ENCODE data around the gene PIK3R3. TPM values are rescaled to one million over a fixed set of nuclear protein-coding genes. Genes with fewer than 3 reads are reported as not detected.
"Not testable (repeated sequence)": the region's sequence is repeated elsewhere in the genome, so short reads cannot be mapped to it uniquely, and the experiment has no call there.

PIK3R3 gene
- total RNA-seq, 4 donors from 2014 or later = 21.9 to 123 (median 39.2) TPM

- no peak for DNase-seq (ENCODE audit: low spot score)
- TF ChIP-seq CTCF (IDR thresholded peaks at IDR 0.05) = no peak
- ATAC-seq (ENCODE audit: low FRiP score) = no peak
Observed at GRCh38 chr1:46094471-46095005, 37.9 kb downstream of the PIK3R3 start.

GRCh38 chr1:46093832-46094231 lies 38.6 kb downstream of the PIK3R3 start:
- not testable (repeated sequence) for ATAC-seq (ENCODE audit: low FRiP score); DNase-seq (ENCODE audit: low spot score)

- DNase-seq (ENCODE audit: low spot score) (no peak), ATAC-seq (ENCODE audit: low FRiP score) (no peak)
- no peak for TF ChIP-seq CTCF (IDR thresholded peaks at IDR 0.05)
Observed at GRCh38 chr1:46087891-46088290, 44.5 kb downstream of the PIK3R3 start.

- ATAC-seq (ENCODE audit: low FRiP score) (no peak), DNase-seq (ENCODE audit: low spot score) (no peak)
- no peak for TF ChIP-seq CTCF (IDR thresholded peaks at IDR 0.05)
Observed at GRCh38 chr1:46086576-46086975, 45.9 kb downstream of the PIK3R3 start.

- TF ChIP-seq CTCF (IDR thresholded peaks at IDR 0.05) = no peak
- DNase-seq (ENCODE audit: low spot score) (no peak), ATAC-seq (ENCODE audit: low FRiP score) (no peak)
Observed at GRCh38 chr1:46084553-46085451, 47.6 kb downstream of the PIK3R3 start.

GRCh38 chr1:46083579-46083978 lies 48.9 kb downstream of the PIK3R3 start:
- DNase-seq (ENCODE audit: low spot score) (no peak), ATAC-seq (ENCODE audit: low FRiP score) (no peak)
- no peak for TF ChIP-seq CTCF (IDR thresholded peaks at IDR 0.05)

GRCh38 chr1:46081619-46082018 lies 50.8 kb downstream of the PIK3R3 start:
- DNase-seq (ENCODE audit: low spot score) (no peak), ATAC-seq (ENCODE audit: low FRiP score) (no peak)
- TF ChIP-seq CTCF (IDR thresholded peaks at IDR 0.05) = no peak

All from omental fat pad (tissue), 4 donors.